GM12878 (cell line): ENCODE data around the gene MYL12A. TPM values are rescaled to one million over a fixed set of nuclear protein-coding genes. Genes with fewer than 3 reads are reported as not detected.
A peak's percentile ranks its signal among the peaks of the same experiment; 100 is the strongest.

Source experiments
- CEBPB ChIP-seq, 2 experiments: fragments of 150-350 bp in 1 of 2; IDR thresholded peaks; 2 replicates each; pipeline ENCODE4 v1.6.1; 2012 to 2014; ENCODE audit warnings: low read depth in 2 of 2, low read length in 2 of 2, borderline replicate concordance in 1 of 2, inconsistent platforms in 1 of 2
- CEBPZ ChIP-seq: fragments of 150-350 bp; IDR thresholded peaks from 2 replicates; pipeline ENCODE4 v1.6.1; 2016; ENCODE audit warnings: low read depth, low read length
- CREM ChIP-seq: IDR thresholded peaks from 2 replicates; pipeline ENCODE4 v1.6.1; 2014; ENCODE audit warnings: antibody characterized with exemption, low read depth
- DPF2 ChIP-seq: fragments of 450-650 bp; IDR thresholded peaks from 2 replicates; pipeline ENCODE4 v1.6.1; 2017; ENCODE audit warnings: mild to moderate bottlenecking
- E2F8 ChIP-seq: fragments of 450-650 bp; IDR thresholded peaks from 2 replicates; pipeline ENCODE4 v1.6.1; 2018; ENCODE audit warnings: mild to moderate bottlenecking, low read depth, moderate library complexity; ENCODE audit not compliant: partially characterized antibody
- E4F1 ChIP-seq: fragments of 450-650 bp; IDR thresholded peaks from 2 replicates; pipeline ENCODE4 v1.6.1; 2018; ENCODE audit warnings: borderline replicate concordance, mild to moderate bottlenecking; ENCODE audit not compliant: partially characterized antibody
- EP300 ChIP-seq, 2 experiments: fragments of 150-350 bp in 1 of 2; IDR thresholded peaks; 2 replicates each; pipeline ENCODE4 v1.6.1; 2011 to 2012; ENCODE audit warnings: low read depth in 2 of 2, low read length in 2 of 2, borderline replicate concordance in 1 of 2, improper control_type of control experiment in 1 of 2, inconsistent platforms in 1 of 2; ENCODE audit not compliant: control insufficient read depth in 1 of 2
- HCFC1 ChIP-seq: fragments of 150-350 bp; IDR thresholded peaks from 2 replicates; pipeline ENCODE4 v1.6.1; 2014; ENCODE audit warnings: low read length
- MAX ChIP-seq: IDR thresholded peaks from 2 replicates; pipeline ENCODE4 v1.6.1; 2012; ENCODE audit warnings: low read depth, low read length, improper control_type of control experiment
- PRDM15 ChIP-seq: fragments of 450-650 bp; formaldehyde crosslinking; IDR thresholded peaks from 2 replicates; pipeline ENCODE4 v1.4.0; 2020; ENCODE audit warnings: mild to moderate bottlenecking, moderate library complexity
- SPI1 ChIP-seq: IDR thresholded peaks from 2 replicates; pipeline ENCODE4 v1.6.1; 2011; ENCODE audit warnings: low read depth, mild to moderate bottlenecking, low read length, moderate library complexity, borderline replicate concordance; ENCODE audit not compliant: insufficient read depth
- TCF3 ChIP-seq: IDR thresholded peaks from 2 replicates; pipeline ENCODE4 v1.6.1; 2012; ENCODE audit warnings: low read depth, mild to moderate bottlenecking, low read length, borderline replicate concordance; ENCODE audit not compliant: insufficient read depth
- TCF7 ChIP-seq: IDR thresholded peaks from 2 replicates; pipeline ENCODE4 v1.6.1; 2014; ENCODE audit warnings: antibody characterized with exemption, borderline replicate concordance
- ZNF217 ChIP-seq: fragments of 450-650 bp; IDR thresholded peaks from 2 replicates; pipeline ENCODE4 v1.6.1; 2017; ENCODE audit warnings: antibody characterized with exemption, mild to moderate bottlenecking
- polyA plus RNA-seq, 11 experiments: library from polyadenylated mRNA; depleted of rRNA in 4 of 11; unstranded in 6 of 11; stranded (reverse) in 5 of 11; fragments of >200 nt; fragmentation: Nextera tagmentation in 4 of 11; fragmentation: Illumina TruSeq in 1 of 11; extraction: Ambion mirVana in 4 of 11; extraction: Trizol in 1 of 11; gene quantifications; 1 replicate in 1 of 11; 2 replicates in 10 of 11; pipeline versions ENCODE4 v1.2.1 to v1.2.3, GENCODE V29; 2011 to 2016; ENCODE audit warnings: inconsistent platforms in 2 of 11, missing spikeins in 2 of 11, low read depth in 1 of 11
- total RNA-seq, 4 experiments: library from RNA; depleted of rRNA in 3 of 4; stranded (reverse); fragments of >200 nt in 3 of 4; fragmentation: Illumina TruSeq in 1 of 4; extraction: Trizol in 1 of 4; gene quantifications; 2 replicates each; pipeline versions ENCODE4 v1.2.1 to v1.2.3, GENCODE V29; 2013 to 2021

The MYL12A gene
- total and polyA plus RNA-seq, 10 of the 15 experiments (the other 5 are each of a cell fraction or from before 2014, with no cell fraction given) = 488 to 1,663 (median 924) TPM

GRCh38 chr18:3279201-3280185 lies 31.9 kb downstream of the MYL12A start (continued):
- no peak for TF ChIP-seq E4F1
- peak in 1 of 2 experiments; percentile 70; a peak in 1 of 4 replicates for TF ChIP-seq EP300 (IDR thresholded peaks at IDR 0.05; ENCODE audit: borderline replicate concordance in 1 of 2, control insufficient read depth in 1 of 2, low read depth in 2 of 2, low read length in 2 of 2)
- TF ChIP-seq HCFC1 = no peak
- peak; percentile 29; the same call in 1 of the 2 replicates for TF ChIP-seq CREM
- TF ChIP-seq TCF3 = no peak
- no peak for TF ChIP-seq PRDM15 (CRISPR knock-in tag)
- TF ChIP-seq SPI1 = peak; percentile 90
- TF ChIP-seq CEBPZ = no peak
- TF ChIP-seq DPF2 = no peak
- TF ChIP-seq CEBPB (IDR thresholded peaks at IDR 0.05; ENCODE audit: borderline replicate concordance in 1 of 2, low read depth in 2 of 2, low read length in 2 of 2) = 0 out of 4 replicates have a peak, but pooled peaks of 1 of the 2 experiments have one; percentile 4
- peak; percentile 31 for TF ChIP-seq TCF7
- TF ChIP-seq MAX = no peak
- no peak for TF ChIP-seq ZNF217
- TF ChIP-seq E2F8 = no peak
